Subcutaneous adipose tissue (tissue), 4 donors: Measurements from ENCODE around the gene GJD2. TPM values are rescaled to one million over a fixed set of nuclear protein-coding genes. Genes with fewer than 3 reads are reported as not detected.

Experiments
- total RNA-seq, 4 donors: library from RNA; depleted of rRNA; stranded (reverse); fragments of >200 nt; gene quantifications; one replicate each; pipeline ENCODE4 v1.1.0, GENCODE V29; 2016
- TF ChIP-seq, protein P1 (sequence below): fragments of 450-650 bp; IDR thresholded peaks from one replicate; pipeline ENCODE4 v1.5.1; 2016; ENCODE audit warnings: low read depth, mild to moderate bottlenecking, control low read depth, antibody characterized with exemption, moderate library complexity

The GJD2 gene
- not detected for total RNA-seq

DNA sequence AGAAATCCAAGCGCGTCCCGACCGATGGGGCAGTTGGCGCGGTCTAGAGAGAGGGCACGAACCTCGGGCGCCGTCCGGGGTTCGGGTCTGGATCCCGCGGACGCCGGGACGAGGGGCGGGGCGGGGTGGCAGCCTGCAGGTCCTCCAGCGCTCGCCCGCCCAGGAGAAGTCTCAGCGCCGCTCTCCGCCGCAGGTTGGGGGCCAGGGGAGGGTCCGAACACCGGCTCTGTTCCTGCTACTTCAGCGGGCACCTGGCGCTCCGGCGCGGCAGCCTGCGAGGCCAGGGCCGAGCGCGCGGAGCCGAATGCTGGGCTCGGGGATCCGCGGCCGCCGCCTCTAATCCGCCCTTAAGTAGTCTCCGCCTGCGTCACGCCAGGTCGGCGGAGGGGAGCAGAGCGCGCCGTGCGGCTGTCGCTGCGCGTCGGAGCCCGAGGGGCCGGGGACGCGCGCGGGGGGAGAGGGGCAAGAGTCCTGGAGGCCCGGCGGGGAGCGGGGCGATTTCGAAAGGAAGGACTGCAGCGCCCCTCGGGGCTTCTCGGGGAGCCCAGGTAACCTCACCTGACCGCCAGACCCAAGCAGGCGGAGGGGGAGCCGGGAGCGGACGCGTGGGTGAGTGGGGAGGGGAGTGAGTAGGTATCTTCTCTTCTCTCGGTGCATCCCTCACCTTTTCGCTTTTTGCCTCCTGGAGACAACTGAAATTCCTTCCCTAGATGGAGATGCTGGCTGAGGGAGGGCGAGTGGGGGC is at the start of gene GJD2:
Gene GJD2, minus strand, starts transcription at position 325 of the 745 bp plus-strand sequence. CDS start 510 bp downstream, outside the sequence.
- TF ChIP-seq, protein P1, sequence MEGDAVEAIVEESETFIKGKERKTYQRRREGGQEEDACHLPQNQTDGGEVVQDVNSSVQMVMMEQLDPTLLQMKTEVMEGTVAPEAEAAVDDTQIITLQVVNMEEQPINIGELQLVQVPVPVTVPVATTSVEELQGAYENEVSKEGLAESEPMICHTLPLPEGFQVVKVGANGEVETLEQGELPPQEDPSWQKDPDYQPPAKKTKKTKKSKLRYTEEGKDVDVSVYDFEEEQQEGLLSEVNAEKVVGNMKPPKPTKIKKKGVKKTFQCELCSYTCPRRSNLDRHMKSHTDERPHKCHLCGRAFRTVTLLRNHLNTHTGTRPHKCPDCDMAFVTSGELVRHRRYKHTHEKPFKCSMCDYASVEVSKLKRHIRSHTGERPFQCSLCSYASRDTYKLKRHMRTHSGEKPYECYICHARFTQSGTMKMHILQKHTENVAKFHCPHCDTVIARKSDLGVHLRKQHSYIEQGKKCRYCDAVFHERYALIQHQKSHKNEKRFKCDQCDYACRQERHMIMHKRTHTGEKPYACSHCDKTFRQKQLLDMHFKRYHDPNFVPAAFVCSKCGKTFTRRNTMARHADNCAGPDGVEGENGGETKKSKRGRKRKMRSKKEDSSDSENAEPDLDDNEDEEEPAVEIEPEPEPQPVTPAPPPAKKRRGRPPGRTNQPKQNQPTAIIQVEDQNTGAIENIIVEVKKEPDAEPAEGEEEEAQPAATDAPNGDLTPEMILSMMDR, result no peak

DNA sequence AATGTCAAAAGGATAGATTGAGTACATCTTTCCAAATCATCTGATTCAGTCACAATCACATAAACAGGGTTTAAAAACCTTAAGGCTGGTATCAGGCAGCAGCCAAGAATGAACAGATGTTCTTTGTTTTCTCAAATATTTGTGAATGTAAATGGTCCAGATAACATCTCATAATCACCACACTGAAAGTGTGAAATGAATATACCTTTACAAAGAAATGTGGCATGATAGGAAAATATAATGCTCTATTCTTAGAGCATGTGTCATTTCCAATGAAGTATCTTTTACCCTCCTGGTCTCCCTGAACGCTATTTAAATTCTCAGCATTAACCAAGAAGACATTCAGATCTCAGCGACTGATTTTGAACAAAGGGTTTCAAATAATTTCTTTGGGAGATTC is 49.3 kb upstream of the GJD2 start:
- TF ChIP-seq, protein P1, result no peak

DNA sequence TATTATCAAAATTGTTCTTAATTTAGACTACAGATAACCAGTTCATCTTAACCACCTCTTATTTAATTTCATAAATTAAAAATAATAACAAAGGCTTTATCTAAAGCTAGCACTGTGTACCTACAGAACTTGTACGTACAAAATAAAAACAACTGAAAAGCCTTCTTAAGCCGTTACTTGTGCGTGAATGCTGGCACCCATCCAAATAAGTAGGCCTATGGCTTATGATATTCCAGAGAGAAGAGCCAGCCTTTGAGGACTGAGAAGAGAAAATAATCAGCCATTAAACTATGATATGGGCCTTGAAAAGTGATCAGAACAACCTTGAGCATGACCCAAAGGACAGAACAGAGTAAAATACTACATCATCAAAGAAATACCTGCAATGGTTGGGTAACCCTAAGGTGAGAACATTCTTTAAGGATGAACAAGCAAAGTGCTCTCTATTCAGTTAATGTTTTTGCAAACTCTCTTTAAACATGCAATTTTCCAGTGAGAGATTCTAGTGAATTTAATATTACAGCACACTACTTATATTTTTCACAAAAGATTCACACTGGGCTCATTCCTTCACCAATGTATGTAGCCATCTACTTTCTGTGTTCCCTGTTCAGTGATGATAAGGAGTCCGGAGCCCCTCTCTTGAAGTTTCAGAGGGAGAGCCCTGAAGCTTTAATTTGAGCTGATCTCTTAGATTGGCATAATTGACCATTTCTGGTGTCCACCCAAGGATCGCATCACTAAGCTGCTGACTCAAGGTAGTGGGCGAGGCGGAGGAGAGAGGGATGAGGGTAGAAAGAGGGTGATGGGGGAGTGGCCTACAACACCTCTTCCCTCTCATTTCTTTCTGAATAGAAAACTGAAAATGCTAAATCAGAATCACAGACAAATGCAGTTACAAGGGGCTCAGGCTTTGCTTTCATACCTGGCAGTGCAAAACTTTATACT is 48.3 kb upstream of the GJD2 start:
- TF ChIP-seq, protein P1, result no peak

DNA sequence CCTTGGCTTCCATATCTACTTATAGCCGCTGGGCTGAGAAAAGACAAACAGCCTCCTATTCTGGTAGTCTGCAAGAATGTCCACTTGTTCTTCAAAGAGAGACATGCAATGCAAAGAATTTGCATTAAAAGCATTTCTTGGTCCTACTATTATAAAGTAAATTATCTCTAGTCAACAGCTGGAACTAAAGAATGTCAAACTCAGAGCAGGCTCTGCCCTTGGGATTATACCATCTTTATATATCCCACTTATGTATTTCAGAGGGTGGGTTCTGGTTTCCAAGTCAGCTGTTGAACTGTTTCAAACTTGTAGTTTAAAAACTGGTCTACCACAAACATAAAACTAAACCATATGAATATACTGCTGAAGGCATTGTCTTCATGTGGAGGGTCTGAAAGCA is 47.6 kb upstream of the GJD2 start:
- TF ChIP-seq, protein P1, result no peak

DNA sequence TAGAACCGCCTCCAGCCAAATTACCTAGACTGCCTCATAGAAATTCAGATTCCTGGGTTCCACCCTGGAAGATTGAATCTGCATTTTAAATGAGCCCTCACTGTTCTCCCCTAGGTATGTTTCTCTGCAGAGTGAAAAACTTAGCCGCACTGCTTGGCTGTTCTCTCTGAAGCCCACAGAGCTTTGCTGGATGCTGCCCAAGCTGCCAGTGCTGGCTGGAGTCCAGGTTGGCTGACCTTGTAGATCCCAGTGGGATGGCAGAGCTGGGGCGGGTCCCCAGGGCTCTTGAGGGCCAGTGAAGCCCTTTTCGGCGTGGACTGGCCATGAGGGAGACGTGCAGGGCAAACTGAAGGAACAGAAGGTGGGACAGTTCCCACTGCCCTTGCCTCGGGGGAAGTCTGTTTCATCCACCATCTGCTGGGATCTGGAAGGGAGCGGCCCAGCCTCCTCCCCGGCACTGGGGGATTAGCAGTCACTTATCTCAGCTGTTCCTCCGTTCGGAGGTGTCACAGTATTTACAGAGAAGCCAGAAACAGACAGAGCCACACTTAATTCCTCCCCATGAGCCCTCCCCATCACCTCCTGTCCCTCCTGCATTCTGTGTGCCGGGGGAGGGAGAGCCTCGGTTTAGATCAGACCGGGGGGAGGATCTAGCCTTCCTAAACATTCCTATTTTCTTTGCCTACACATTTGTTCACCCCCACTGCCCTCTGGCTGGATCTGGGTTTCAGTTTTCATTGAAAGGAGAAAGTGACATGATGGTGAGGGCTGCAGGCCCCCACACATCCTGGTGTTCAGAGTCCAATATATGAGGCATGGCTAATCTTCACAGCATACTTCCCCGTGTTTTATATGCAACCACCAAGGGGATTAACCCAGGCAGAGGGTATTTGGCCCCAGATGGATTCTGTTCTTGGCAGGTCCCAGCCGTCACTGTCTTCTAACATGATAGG is 44.6 kb upstream of the GJD2 start:
- TF ChIP-seq, protein P1, result no peak

DNA sequence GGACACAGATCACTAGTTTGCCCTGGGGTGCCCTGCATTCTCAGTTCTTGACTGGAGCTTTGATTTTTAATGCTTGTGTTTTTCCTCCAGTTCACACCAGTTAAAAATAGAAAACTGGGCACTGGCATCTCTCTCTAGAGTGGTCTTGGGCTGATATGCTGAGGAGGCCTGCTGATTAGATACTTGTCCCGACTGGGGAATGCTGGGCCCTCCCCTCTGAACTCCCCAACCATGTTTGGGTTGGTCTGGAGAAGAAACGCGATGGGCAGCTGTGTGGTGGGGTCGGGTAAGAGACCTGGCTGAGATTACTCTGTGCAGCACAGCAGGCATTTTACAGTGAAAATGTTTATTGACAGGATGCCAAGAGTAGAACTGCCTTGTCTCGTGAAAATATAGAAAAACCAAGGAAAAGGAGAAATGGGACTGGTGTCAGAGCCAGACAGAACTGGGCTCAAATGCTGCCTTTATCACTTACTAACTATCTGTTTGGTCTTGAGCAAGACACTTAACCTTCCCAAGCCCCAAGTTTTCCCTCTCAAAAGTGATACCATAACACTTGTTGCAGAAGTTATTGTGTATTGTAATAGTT is 42.1 kb upstream of the GJD2 start:
- TF ChIP-seq, protein P1, result no peak
